HEK293 (cell line): ENCODE results near the gene TRIM26.

Experiments used
- GLIS1 ChIP-seq: fragments of 450-650 bp; formaldehyde crosslinking; IDR thresholded peaks from 2 replicates; pipeline ENCODE4 v1.5.1; 2016; ENCODE audit warnings: missing biosample characterization, missing genetic modification characterization
- KLF1 ChIP-seq: fragments of 450-650 bp; formaldehyde crosslinking; IDR thresholded peaks from 2 replicates; pipeline ENCODE4 v1.5.1; 2016; ENCODE audit warnings: missing biosample characterization, missing genetic modification characterization
- RBAK ChIP-seq: fragments of 450-650 bp; formaldehyde crosslinking; IDR thresholded peaks from 2 replicates; pipeline ENCODE4 v1.5.1; 2016; ENCODE audit warnings: missing biosample characterization, missing genetic modification characterization
- ZBTB10 ChIP-seq: fragments of 450-650 bp; formaldehyde crosslinking; IDR thresholded peaks from 2 replicates; pipeline ENCODE4 v1.5.1; 2016; ENCODE audit warnings: missing biosample characterization, missing genetic modification characterization
- ZBTB7A ChIP-seq: fragments of 450-650 bp; formaldehyde crosslinking; IDR thresholded peaks from 2 replicates; pipeline ENCODE4 v1.5.1; 2016; ENCODE audit warnings: low read depth, missing biosample characterization, missing genetic modification characterization
- ZFHX2 ChIP-seq: fragments of 450-650 bp; formaldehyde crosslinking; conservative IDR thresholded peaks from 2 replicates; pipeline ENCODE4 v1.5.1; 2016; ENCODE audit warnings: missing biosample characterization, missing genetic modification characterization
- ZFP41 ChIP-seq: fragments of 450-650 bp; formaldehyde crosslinking; IDR thresholded peaks from 2 replicates; pipeline ENCODE4 v1.5.1; 2016; ENCODE audit warnings: missing biosample characterization, missing genetic modification characterization, borderline replicate concordance
- ZFP69B ChIP-seq: fragments of 450-650 bp; formaldehyde crosslinking; IDR thresholded peaks from 2 replicates; pipeline ENCODE4 v1.5.1; 2016; ENCODE audit warnings: missing biosample characterization, missing genetic modification characterization
- ZIC2 ChIP-seq: fragments of 450-650 bp; formaldehyde crosslinking; IDR thresholded peaks from 2 replicates; pipeline ENCODE4 v1.5.1; 2016; ENCODE audit warnings: missing biosample characterization, missing genetic modification characterization
- ZNF138 ChIP-seq: fragments of 450-650 bp; formaldehyde crosslinking; IDR thresholded peaks from 2 replicates; pipeline ENCODE4 v1.5.1; 2016; ENCODE audit warnings: missing biosample characterization, missing genetic modification characterization, borderline replicate concordance
- ZNF155 ChIP-seq: fragments of 450-650 bp; formaldehyde crosslinking; IDR thresholded peaks from 2 replicates; pipeline ENCODE4 v1.5.1; 2016; ENCODE audit warnings: missing biosample characterization, missing genetic modification characterization
- ZNF211 ChIP-seq: fragments of 450-650 bp; formaldehyde crosslinking; IDR thresholded peaks from 2 replicates; pipeline ENCODE4 v1.5.1; 2016; ENCODE audit warnings: low read depth, missing biosample characterization, missing genetic modification characterization
- ZNF214 ChIP-seq: fragments of 450-650 bp; formaldehyde crosslinking; IDR thresholded peaks from 2 replicates; pipeline ENCODE4 v1.5.1; 2017; ENCODE audit warnings: missing biosample characterization, mild to moderate bottlenecking, missing genetic modification characterization, borderline replicate concordance
- ZNF221 ChIP-seq: fragments of 450-650 bp; formaldehyde crosslinking; IDR thresholded peaks from 2 replicates; pipeline ENCODE4 v1.5.1; 2017; ENCODE audit warnings: missing biosample characterization, missing genetic modification characterization, borderline replicate concordance
- ZNF23 ChIP-seq: fragments of 450-650 bp; formaldehyde crosslinking; IDR thresholded peaks from 2 replicates; pipeline ENCODE4 v1.5.1; 2016; ENCODE audit warnings: missing biosample characterization, missing genetic modification characterization, borderline replicate concordance
- ZNF280C ChIP-seq: fragments of 450-650 bp; formaldehyde crosslinking; IDR thresholded peaks from 2 replicates; pipeline ENCODE4 v1.5.1; 2016; ENCODE audit warnings: missing biosample characterization, missing genetic modification characterization
- ZNF292 ChIP-seq: fragments of 450-650 bp; formaldehyde crosslinking; IDR thresholded peaks from 2 replicates; pipeline ENCODE4 v1.5.1; 2016; ENCODE audit warnings: low read depth, missing biosample characterization, missing genetic modification characterization, borderline replicate concordance
- ZNF311 ChIP-seq: fragments of 450-650 bp; formaldehyde crosslinking; IDR thresholded peaks from 2 replicates; pipeline ENCODE4 v1.5.1; 2017; ENCODE audit warnings: missing biosample characterization, missing genetic modification characterization, borderline replicate concordance
- ZNF398 ChIP-seq: fragments of 450-650 bp; formaldehyde crosslinking; IDR thresholded peaks from 2 replicates; pipeline ENCODE4 v1.5.1; 2017; ENCODE audit warnings: missing biosample characterization, missing genetic modification characterization
- ZNF473 ChIP-seq: fragments of 450-650 bp; formaldehyde crosslinking; IDR thresholded peaks from 2 replicates; pipeline ENCODE4 v1.5.1; 2017; ENCODE audit warnings: missing biosample characterization, missing genetic modification characterization
- ZNF514 ChIP-seq: fragments of 450-650 bp; formaldehyde crosslinking; IDR thresholded peaks from 2 replicates; pipeline ENCODE4 v1.5.1; 2016; ENCODE audit warnings: missing biosample characterization, missing genetic modification characterization
- ZNF555 ChIP-seq: fragments of 450-650 bp; formaldehyde crosslinking; conservative IDR thresholded peaks from 2 replicates; pipeline ENCODE4 v1.5.1; 2017; ENCODE audit warnings: missing biosample characterization, mild to moderate bottlenecking, missing genetic modification characterization, inconsistent platforms
- ZNF561 ChIP-seq: fragments of 450-650 bp; IDR thresholded peaks from 2 replicates; pipeline ENCODE4 v1.5.1; 2018; ENCODE audit warnings: missing biosample characterization, missing genetic modification characterization, borderline replicate concordance
- ZNF624 ChIP-seq: fragments of 450-650 bp; formaldehyde crosslinking; IDR thresholded peaks from 2 replicates; pipeline ENCODE4 v1.5.1; 2017; ENCODE audit warnings: missing biosample characterization, missing genetic modification characterization
- ZNF626 ChIP-seq: fragments of 450-650 bp; sonication (Bioruptor Pico); formaldehyde crosslinking; IDR thresholded peaks from 2 replicates; pipeline ENCODE4 v1.5.1; 2018; ENCODE audit warnings: missing biosample characterization, missing genetic modification characterization, inconsistent platforms
- ZNF658 ChIP-seq: fragments of 450-650 bp; formaldehyde crosslinking; IDR thresholded peaks from 2 replicates; pipeline ENCODE4; 2016; ENCODE audit warnings: missing biosample characterization, missing genetic modification characterization
- ZNF768 ChIP-seq: fragments of 450-650 bp; formaldehyde crosslinking; IDR thresholded peaks from 2 replicates; pipeline ENCODE4 v1.5.1; 2018; ENCODE audit warnings: missing biosample characterization, mild to moderate bottlenecking, missing genetic modification characterization
- ZNF785 ChIP-seq: fragments of 450-650 bp; formaldehyde crosslinking; IDR thresholded peaks from 2 replicates; pipeline ENCODE4 v1.5.1; 2016; ENCODE audit warnings: missing biosample characterization, missing genetic modification characterization
- TF ChIP-seq, protein P1 (sequence below): fragments of 450-650 bp; formaldehyde crosslinking; IDR thresholded peaks from 2 replicates; pipeline ENCODE4 v1.5.1; 2016; ENCODE audit warnings: missing biosample characterization, missing genetic modification characterization, borderline replicate concordance
- TF ChIP-seq, protein P2 (sequence below): fragments of 450-650 bp; formaldehyde crosslinking; IDR thresholded peaks from 2 replicates; pipeline ENCODE4 v1.5.1; 2016; ENCODE audit warnings: missing biosample characterization, missing genetic modification characterization

Gene TRIM26

GRCh38 chr6:30156262-30156599 is 57.0 kb downstream of the TRIM26 start (continued):
- TF ChIP-seq, protein P1, sequence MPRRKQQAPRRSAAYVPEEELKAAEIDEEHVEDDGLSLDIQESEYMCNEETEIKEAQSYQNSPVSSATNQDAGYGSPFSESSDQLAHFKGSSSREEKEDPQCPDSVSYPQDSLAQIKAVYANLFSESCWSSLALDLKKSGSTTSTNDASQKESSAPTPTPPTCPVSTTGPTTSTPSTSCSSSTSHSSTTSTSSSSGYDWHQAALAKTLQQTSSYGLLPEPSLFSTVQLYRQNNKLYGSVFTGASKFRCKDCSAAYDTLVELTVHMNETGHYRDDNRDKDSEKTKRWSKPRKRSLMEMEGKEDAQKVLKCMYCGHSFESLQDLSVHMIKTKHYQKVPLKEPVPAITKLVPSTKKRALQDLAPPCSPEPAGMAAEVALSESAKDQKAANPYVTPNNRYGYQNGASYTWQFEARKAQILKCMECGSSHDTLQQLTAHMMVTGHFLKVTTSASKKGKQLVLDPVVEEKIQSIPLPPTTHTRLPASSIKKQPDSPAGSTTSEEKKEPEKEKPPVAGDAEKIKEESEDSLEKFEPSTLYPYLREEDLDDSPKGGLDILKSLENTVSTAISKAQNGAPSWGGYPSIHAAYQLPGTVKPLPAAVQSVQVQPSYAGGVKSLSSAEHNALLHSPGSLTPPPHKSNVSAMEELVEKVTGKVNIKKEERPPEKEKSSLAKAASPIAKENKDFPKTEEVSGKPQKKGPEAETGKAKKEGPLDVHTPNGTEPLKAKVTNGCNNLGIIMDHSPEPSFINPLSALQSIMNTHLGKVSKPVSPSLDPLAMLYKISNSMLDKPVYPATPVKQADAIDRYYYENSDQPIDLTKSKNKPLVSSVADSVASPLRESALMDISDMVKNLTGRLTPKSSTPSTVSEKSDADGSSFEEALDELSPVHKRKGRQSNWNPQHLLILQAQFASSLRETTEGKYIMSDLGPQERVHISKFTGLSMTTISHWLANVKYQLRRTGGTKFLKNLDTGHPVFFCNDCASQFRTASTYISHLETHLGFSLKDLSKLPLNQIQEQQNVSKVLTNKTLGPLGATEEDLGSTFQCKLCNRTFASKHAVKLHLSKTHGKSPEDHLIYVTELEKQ (tag by site-specific recombination), result peak; percentile 89
- TF ChIP-seq ZNF280C (tag by site-specific recombination), result no peak
- TF ChIP-seq ZNF23 (tag by site-specific recombination), result no peak
- no peak for TF ChIP-seq ZNF221
- TF ChIP-seq, protein P2, sequence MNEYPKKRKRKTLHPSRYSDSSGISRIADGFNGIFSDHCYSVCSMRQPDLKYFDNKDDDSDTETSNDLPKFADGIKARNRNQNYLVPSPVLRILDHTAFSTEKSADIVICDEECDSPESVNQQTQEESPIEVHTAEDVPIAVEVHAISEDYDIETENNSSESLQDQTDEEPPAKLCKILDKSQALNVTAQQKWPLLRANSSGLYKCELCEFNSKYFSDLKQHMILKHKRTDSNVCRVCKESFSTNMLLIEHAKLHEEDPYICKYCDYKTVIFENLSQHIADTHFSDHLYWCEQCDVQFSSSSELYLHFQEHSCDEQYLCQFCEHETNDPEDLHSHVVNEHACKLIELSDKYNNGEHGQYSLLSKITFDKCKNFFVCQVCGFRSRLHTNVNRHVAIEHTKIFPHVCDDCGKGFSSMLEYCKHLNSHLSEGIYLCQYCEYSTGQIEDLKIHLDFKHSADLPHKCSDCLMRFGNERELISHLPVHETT (tag by site-specific recombination), result peak; percentile 40; the same call in 1 of the 2 replicates
- TF ChIP-seq ZNF211, result no peak
- TF ChIP-seq ZNF292 (tag by site-specific recombination), result no peak
- TF ChIP-seq ZNF155 (tag by site-specific recombination), result no peak
- no peak for TF ChIP-seq ZNF624
- peak; percentile 74; the same call in 1 of the 2 replicates for TF ChIP-seq ZNF561
- no peak for TF ChIP-seq ZNF555 (tag by site-specific recombination)
- TF ChIP-seq ZNF138 (tag by site-specific recombination), result no peak
- TF ChIP-seq ZNF768 (tag by site-specific recombination), result no peak
- TF ChIP-seq ZNF214 (tag by site-specific recombination), result no peak
- no peak for TF ChIP-seq ZFP41 (tag by site-specific recombination)
- TF ChIP-seq ZNF514 (tag by site-specific recombination), result no peak
- peak; percentile 94 for TF ChIP-seq ZFHX2
- TF ChIP-seq RBAK, result no peak
- no peak for TF ChIP-seq ZIC2 (tag by site-specific recombination)
- TF ChIP-seq ZBTB7A, result no peak
- TF ChIP-seq ZNF398 (tag by site-specific recombination), result peak; percentile 88
- peak; percentile 83 for TF ChIP-seq KLF1 (tag by site-specific recombination)
- TF ChIP-seq ZNF658, result no peak
- no peak for TF ChIP-seq ZFP69B
- TF ChIP-seq ZNF785, result no peak
- no peak for TF ChIP-seq ZNF311 (tag by site-specific recombination)
- TF ChIP-seq ZBTB10 (tag by site-specific recombination), result no peak
- no peak for TF ChIP-seq ZNF626 (tag by site-specific recombination)
- TF ChIP-seq GLIS1 (tag by site-specific recombination), result peak; percentile 43; the same call in 1 of the 2 replicates
- no peak for TF ChIP-seq ZNF473 (tag by site-specific recombination)
